Fibroblast of lung (primary cell): ENCODE data around the gene SDK2. TPM values are rescaled to one million over a fixed set of nuclear protein-coding genes. Genes with fewer than 3 reads are reported as not detected.

Source experiments
- DNase-seq, 2 donors: peaks; one replicate each; pipeline versions ENCODE4 v3.0.0 to v3.0.0-alpha.2; 2010; ENCODE audit warnings: low read depth in 2 of 2
- H2AFZ ChIP-seq: 2 replicates; pipeline ENCODE4 v1.5.1; 2012; ENCODE audit warnings: low read length, control low read depth, inconsistent platforms
- H3K27ac ChIP-seq: 2 replicates; pipeline ENCODE4 v1.5.1; 2011; ENCODE audit warnings: low read length, control low read depth; ENCODE audit not compliant: insufficient read depth
- H3K27me3 ChIP-seq: 2 replicates; pipeline ENCODE4 v1.5.1; 2011; ENCODE audit warnings: mild to moderate bottlenecking, low read length; ENCODE audit not compliant: control insufficient read depth, insufficient read depth
- H3K36me3 ChIP-seq: 2 replicates; pipeline ENCODE4 v1.5.1; 2011; ENCODE audit warnings: low read length; ENCODE audit not compliant: control insufficient read depth, insufficient read depth
- H3K4me1 ChIP-seq: 2 replicates; pipeline ENCODE4 v1.5.1; 2011; ENCODE audit warnings: low read length; ENCODE audit not compliant: control insufficient read depth, insufficient read depth; ENCODE audit errors: extremely low read depth
- H3K4me2 ChIP-seq: 2 replicates; pipeline ENCODE4 v1.5.1; 2011; ENCODE audit warnings: low read length, control low read depth; ENCODE audit not compliant: insufficient read depth; ENCODE audit errors: extremely low read depth
- H3K4me3 ChIP-seq, 4 experiments: fragments of 200-600 bp in 1 of 4; sonication (generic) in 1 of 4; replicated peaks in 1 of 4; 2 replicates each; pipeline ENCODE4 v1.5.1; 2011 to 2016; ENCODE audit warnings: low read length in 4 of 4, low read depth in 3 of 4, mild to moderate bottlenecking in 3 of 4, control low read depth in 2 of 4, inconsistent platforms in 1 of 4, mixed read lengths in 1 of 4; ENCODE audit not compliant: insufficient read depth in 1 of 4; ENCODE audit errors: control extremely low read depth in 1 of 4
- H3K79me2 ChIP-seq: 2 replicates; pipeline ENCODE4 v1.5.1; 2012; ENCODE audit warnings: mild to moderate bottlenecking, low read length, inconsistent platforms; ENCODE audit not compliant: control insufficient read depth, insufficient read depth
- H3K9ac ChIP-seq: 2 replicates; pipeline ENCODE4 v1.5.1; 2011; ENCODE audit warnings: mild to moderate bottlenecking, low read length, control low read depth; ENCODE audit not compliant: insufficient read depth
- H3K9me3 ChIP-seq: 2 replicates; pipeline ENCODE4 v1.5.1; 2012; ENCODE audit warnings: low read depth, low read length; ENCODE audit not compliant: control insufficient read depth, insufficient read depth
- H4K20me1 ChIP-seq: 2 replicates; pipeline ENCODE4 v1.5.1; 2011; ENCODE audit warnings: low read length; ENCODE audit not compliant: control insufficient read depth, insufficient read depth; ENCODE audit errors: extremely low read depth
- CTCF ChIP-seq, 2 donors: IDR thresholded peaks in 1 of 2; conservative IDR thresholded peaks in 1 of 2; 1 replicate in 1 of 2; 2 replicates in 1 of 2; pipeline ENCODE4 v1.5.1; 2011 to 2012; ENCODE audit warnings: low read length in 2 of 2, control low read depth in 1 of 2, inconsistent platforms in 1 of 2, low read depth in 1 of 2, mild to moderate bottlenecking in 1 of 2
- EZH2 ChIP-seq: IDR thresholded peaks from 2 replicates; pipeline ENCODE4 v1.5.1; 2012; ENCODE audit warnings: low read length, control low read depth, mild to moderate bottlenecking; ENCODE audit errors: missing control alignments
- polyA plus RNA-seq, 2 donors: library from polyadenylated mRNA; depleted of rRNA in 1 of 2; stranded (reverse) in 1 of 2; unstranded in 1 of 2; fragments of >200 nt; gene quantifications; 2 replicates each; pipeline ENCODE4 v1.2.1, GENCODE V29; 2011 to 2012; ENCODE audit warnings: missing spikeins in 1 of 2
- total RNA-seq: library from RNA; depleted of rRNA; stranded (reverse); fragments of >200 nt; gene quantifications from 2 replicates; pipeline ENCODE4 v1.2.1, GENCODE V29; 2014

SDK2 gene
- total and polyA plus RNA-seq, 2 donors (not counting 1 experiment from before 2014, with no cell fraction given), result under 0.01 to 0.01 TPM

DNA sequence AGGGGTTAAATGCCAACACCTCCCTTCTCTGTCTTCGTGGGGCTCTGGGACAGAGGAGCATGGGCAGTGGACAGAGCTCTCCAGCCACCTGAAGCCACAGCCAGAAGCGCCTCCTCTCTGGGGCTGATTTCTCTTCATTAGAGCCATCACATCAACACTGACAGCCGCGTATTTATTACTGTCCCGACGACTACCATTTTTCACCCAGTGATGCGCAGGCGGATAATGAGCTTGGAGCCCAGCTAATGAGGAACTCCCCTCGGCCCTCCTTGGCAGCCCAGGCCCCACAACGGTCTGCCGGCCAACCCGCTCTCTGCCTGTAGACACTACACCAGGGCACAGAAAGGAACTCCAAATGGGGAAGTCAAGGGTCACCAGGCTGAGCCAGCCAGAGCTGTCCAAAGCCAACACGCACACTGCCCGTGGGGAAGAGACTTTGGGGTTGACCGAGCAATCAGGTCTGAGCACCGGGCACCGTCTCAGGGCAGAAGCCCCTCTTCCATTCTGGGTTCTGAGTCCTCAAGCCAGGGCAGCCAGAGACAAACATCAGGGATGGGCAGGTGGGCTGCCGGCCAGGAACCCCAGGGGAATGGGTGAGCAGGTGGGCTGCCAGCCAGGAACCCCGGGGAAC, 13.2 kb downstream of the SDK2 start:
- no peaks in the 10 kb centered on the region for H3K9me3 ChIP-seq
- no peak overlapping the region for H3K4me2 ChIP-seq
- TF ChIP-seq EZH2, result no peak
- no peak for TF ChIP-seq CTCF (conservative IDR thresholded peaks at IDR 0.05 in 1 of 2, IDR thresholded peaks at IDR 0.05 in 1 of 2; ENCODE audit: low read depth in 1 of 2, low read length in 2 of 2)
- no peaks in the 10 kb centered on the region for H3K27me3 ChIP-seq
- H2AFZ ChIP-seq, result no peak overlapping the region
- H3K36me3 ChIP-seq, result no peaks in the 10 kb centered on the region
- H4K20me1 ChIP-seq, result no peaks in the 10 kb centered on the region
- DNase-seq, result no peak
- no peak overlapping the region for H3K9ac ChIP-seq
- no peak overlapping the region for H3K4me3 ChIP-seq
- no peak overlapping the region for H3K27ac ChIP-seq
- no peaks in the 10 kb centered on the region for H3K79me2 ChIP-seq
- H3K4me1 ChIP-seq, result no peaks in the 10 kb centered on the region

- H3K79me2 ChIP-seq, result no peaks in the 10 kb centered on the region
Observed at GRCh38 chr17:73630531-73630930, 13.7 kb downstream of the SDK2 start.

More at GRCh38 chr17:73630531-73630930, 13.7 kb downstream of the SDK2 start:
- Histone ChIP-seq H3K9me3 (no peaks in the 10 kb centered on the region), H3K27ac (no peak overlapping the region), H3K4me1 (no peaks in the 10 kb centered on the region), H3K4me2 (no peak overlapping the region), H3K27me3 (no peaks in the 10 kb centered on the region), H3K4me3 (no peak overlapping the region), H3K36me3 (no peaks in the 10 kb centered on the region), H2AFZ (no peak overlapping the region), H4K20me1 (no peaks in the 10 kb centered on the region), H3K9ac (no peak overlapping the region)
- DNase-seq, result no peak
- TF ChIP-seq EZH2 (no peak), CTCF (conservative IDR thresholded peaks at IDR 0.05 in 1 of 2, IDR thresholded peaks at IDR 0.05 in 1 of 2; ENCODE audit: low read depth in 1 of 2, low read length in 2 of 2) (no peak)
